GM18907 (cell line): ENCODE data around the gene PCSK2.

Experiments used
- ATAC-seq: cut with Tn5 transposase; IDR thresholded peaks from one replicate; pipeline ENCODE4 v1.9.1; 2021; ENCODE audit warnings: mild to moderate bottlenecking, moderate library complexity; ENCODE audit not compliant: unreplicated experiment

Gene PCSK2

GRCh38 chr20:17391127-17391771 lies 164.4 kb downstream of the PCSK2 start:
- ATAC-seq: no peak

DNA sequence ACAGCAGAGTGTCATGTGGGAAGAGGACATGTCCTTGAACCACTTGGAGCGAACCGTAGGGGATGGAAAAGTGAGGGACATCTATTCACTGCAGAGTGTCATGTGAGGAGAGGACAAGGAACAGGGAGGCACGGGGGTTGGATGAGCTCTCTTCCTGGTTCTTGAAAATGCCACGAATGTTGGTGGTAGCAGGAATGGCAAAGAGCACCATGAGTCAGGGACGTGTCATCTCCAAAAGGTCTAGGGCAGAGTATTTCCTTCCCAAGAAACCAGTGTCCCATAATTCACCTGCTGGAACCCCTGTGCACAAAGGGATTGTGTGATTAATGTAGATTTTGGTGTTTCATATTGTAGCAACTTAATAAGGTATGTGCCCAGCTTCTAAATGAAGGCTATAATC lies 167.6 kb downstream of the PCSK2 start:
- ATAC-seq: no peak

GRCh38 chr20:17395729-17396128 lies 168.9 kb downstream of the PCSK2 start:
- ATAC-seq: peak; percentile 46

DNA sequence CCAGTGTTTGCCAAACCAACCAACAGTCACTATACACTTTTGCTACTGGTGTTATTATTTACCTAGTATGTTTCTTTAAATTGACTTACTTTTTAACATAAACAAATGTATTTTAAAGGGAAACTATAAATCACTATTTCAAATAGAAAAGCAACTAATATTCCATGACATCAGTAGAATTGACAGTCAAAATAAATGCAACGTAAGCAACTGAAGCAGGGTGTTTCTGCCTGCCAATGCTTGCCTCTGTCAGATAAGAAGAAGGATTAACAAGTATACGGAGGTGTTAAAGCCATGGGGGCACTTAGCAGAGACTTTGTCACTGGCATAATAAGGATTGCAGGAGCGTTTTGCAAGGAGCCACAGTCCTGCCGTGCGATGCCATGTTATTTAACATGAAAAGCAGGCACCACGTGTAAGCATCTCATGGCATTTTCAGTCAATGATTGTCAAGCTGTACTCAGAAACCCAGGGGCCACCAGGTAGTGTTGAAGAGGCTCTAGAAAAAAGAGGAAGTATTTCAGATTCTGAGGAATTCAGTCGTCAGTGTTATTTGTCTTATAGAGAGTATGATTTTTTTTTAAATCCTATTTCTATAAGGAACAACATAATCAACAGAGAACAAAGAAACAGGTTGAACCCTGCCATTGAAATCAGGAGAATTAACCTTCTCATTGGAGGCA lies 172.6 kb downstream of the PCSK2 start:
- ATAC-seq: no peak

DNA sequence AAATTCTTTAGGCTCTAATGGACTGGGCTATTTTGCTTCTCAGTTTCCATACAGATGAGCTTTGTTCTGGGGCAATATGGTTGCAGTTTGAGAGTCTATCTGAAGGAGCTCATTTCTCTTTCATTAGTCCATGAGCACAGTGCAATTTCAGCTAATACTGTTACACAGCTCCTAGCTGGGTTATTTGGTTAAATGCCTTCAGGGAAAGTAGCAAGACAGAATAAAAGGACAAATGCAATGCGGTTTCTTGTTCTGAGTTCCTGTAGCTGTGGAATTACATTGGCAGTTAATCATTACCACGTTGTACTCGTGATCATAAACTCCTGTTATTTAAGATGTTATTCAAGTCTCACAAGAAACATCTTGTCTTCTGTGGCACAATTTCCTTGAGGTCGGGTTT lies 176.6 kb downstream of the PCSK2 start:
- no peak for ATAC-seq

GRCh38 chr20:17406051-17406590 lies 179.3 kb downstream of the PCSK2 start:
- ATAC-seq: no peak

DNA sequence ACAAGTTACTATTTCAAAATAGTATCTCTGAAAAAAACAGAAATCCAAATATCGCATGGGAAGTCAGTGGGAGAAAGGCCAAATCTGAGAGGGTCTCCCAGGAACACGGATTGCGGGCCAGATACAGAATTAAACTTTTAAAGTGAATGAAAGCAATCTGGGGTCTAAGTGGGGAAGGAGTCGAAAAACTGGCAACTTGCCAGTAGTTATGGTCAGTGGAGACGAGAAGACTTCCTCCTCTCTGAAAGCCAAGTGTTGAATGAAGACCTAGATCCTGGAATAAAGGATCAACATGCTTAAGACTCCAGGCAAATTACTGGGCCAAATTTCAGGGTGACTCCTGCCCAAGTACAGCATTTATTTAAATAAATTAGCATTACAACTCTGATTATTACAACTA lies 180.7 kb downstream of the PCSK2 start:
- no peak for ATAC-seq

DNA sequence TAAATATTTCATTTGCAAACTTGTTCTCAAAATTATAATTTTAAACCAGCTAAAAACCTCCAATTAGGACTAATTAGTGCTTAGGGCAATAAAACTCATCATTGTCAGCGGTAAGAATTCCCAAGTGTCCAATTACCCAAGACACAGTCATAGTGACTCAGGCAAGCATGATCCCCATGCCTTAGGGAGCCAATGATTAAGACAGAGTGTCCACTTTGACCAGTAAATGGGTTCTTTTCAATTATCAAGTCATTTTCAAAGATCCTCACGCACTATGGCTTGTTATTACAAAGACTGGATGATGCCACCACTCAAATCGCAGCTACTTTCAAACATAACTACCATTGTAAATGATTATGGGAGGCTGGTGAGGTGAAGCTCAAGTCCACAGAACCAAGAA lies 190.4 kb downstream of the PCSK2 start:
- no peak for ATAC-seq

GRCh38 chr20:17418737-17419136 lies 191.9 kb downstream of the PCSK2 start:
- ATAC-seq: no peak

- no peak for ATAC-seq
Measured at GRCh38 chr20:17419479-17420041, 192.7 kb downstream of the PCSK2 start.

- no peak for ATAC-seq
Measured at GRCh38 chr20:17421493-17421892, 194.7 kb downstream of the PCSK2 start.

DNA sequence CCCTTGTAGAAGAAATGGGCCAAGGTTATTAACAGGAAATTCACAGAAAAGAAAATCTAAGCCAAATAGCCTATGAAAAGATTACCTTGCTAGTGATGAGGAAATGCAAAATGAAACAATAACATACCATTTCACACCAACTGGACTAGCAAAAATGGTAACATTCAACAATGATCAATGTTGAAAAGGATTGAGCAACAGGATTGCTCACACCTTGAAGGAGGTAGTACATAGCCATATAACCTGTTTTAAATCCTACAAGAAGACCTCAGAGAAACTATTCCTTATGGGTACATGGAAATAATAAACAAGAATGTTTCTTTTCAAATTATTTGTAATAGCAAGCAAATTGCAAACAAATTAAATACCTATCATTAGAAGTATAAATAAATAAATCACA lies 196.9 kb downstream of the PCSK2 start:
- no peak for ATAC-seq

GRCh38 chr20:17427638-17428037 lies 200.8 kb downstream of the PCSK2 start:
- ATAC-seq: no peak

GRCh38 chr20:17430125-17430950 lies 203.5 kb downstream of the PCSK2 start:
- no peak for ATAC-seq

- no peak for ATAC-seq
Measured at GRCh38 chr20:17431621-17432364, 205.0 kb downstream of the PCSK2 start.

DNA sequence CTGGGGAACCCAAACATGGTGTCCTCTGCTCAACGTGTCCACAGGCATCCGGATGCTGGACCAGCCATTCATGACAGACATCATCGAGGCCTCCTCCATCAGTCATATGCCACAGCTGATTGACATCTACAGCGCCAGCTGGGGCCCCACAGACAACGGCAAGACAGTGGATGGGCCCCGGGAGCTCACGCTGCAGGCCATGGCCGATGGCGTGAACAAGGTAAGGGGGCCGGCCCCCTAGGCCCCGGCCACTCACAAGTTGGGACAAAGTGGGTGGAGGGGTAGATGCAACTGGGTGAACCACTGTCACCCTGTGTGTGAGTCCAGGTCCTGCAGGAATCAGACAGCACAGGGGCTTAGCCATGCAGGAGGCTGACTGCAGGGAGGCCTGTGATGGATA lies 209.8 kb downstream of the PCSK2 start:
- no peak for ATAC-seq

- no peak for ATAC-seq
Measured at GRCh38 chr20:17437251-17437650, 210.4 kb downstream of the PCSK2 start.

DNA sequence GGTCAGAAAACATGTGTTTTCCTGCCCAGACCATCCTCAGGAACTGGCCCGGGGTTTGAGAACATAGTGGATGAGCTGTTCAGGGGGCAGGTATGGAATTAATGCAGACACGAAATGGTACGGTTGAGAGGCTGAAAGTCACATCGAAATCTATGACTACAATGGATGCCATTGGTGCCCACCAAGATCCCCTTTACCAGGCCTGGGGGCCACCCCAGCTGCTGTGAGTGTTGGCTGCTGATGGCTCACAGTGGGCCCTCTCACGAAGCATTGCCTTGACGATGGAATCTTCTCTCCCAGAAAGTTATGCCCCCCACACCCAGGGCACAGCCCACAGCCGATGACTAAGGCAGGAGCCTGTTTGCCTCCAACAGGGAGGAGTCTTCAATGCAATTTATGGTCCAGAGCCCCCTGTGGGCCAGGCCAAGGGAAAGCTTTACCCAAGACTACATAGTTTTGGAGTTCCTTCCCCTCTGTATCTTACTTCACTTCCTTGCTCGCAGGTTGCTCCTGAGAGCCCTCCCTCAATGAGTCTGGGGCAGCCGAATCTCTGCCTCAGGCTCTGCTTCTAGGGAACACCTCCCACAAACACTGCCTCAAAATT lies 211.7 kb downstream of the PCSK2 start:
- no peak for ATAC-seq

DNA sequence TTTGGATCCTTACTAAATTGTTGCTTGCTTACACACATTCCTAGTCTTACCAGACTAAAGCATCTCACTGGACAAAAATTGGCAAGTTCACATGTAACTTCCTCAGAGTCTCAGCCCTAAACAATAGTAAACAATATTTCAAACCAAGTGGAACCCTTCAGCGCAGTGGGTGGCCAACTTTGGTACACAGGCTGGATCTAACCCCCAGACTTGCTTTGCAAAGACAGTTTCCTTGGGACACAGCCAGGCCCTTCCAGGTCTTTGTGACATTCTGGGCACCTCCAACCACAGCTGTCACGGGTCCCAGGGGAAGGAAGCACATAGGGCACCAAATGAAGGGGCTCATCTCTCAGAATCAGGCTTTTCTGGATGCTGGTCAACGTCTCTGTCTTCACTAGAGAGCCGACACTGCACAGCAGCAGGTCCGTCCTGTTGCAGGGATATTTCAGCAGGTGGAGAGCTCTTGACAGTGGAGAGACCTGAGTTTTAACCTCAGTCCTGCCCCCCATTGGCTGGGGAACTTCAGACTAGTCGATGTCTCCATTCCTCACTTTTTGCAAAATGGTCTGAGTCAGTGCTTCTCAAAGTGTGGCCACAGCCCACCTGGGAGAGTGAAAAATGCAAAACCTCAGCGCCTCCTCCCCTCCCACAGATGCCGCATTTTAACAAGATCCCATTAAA lies 212.9 kb downstream of the PCSK2 start:
- ATAC-seq: no peak

DNA sequence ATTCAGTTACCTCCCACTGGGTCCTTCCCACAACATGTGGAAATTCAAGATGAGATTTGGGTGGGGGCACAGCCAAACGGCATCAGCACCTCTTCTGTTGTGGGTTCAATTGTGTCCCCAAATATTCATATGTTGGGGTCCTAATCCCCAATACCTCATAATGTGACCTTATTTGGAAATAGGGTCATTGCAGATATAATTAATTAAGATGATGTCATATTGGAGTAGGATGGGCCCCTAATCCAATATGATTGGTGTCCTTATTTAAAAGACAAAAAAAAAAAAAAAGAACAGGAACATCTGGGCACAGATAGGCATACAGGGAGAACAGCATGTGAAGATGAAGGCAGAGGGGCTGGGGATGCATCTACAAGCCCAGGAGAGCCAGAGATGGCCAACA lies 214.9 kb downstream of the PCSK2 start:
- ATAC-seq: no peak
